OCI-M2 (cell line): ENCODE results near the gene AMH.

Experiments used
- DNase-seq: peaks from one replicate; lab custom pipeline; 2025; ENCODE audit not compliant: unreplicated experiment; lab: John Stamatoyannopoulos, UW

Gene AMH

GRCh38 chr19:2283835-2284507, 34.8 kb downstream of the AMH start:
- DNase-seq = no peak

- no peak for DNase-seq
These were observed 37.4 kb downstream of the AMH start for GRCh38 chr19:2286402-2287140.

- no peak for DNase-seq
These were observed 38.6 kb downstream of the AMH start for GRCh38 chr19:2287585-2288337.

- no peak for DNase-seq
These were observed 39.3 kb downstream of the AMH start for GRCh38 chr19:2288338-2288817.

GRCh38 chr19:2288818-2289713, 39.9 kb downstream of the AMH start:
- no peak for DNase-seq

GRCh38 chr19:2289714-2290435, 40.8 kb downstream of the AMH start:
- DNase-seq = no peak

GRCh38 chr19:2290441-2291184, 41.5 kb downstream of the AMH start:
- no peak for DNase-seq

GRCh38 chr19:2291185-2291751, 42.1 kb downstream of the AMH start:
- no peak for DNase-seq

GRCh38 chr19:2294687-2295335, 45.7 kb downstream of the AMH start:
- no peak for DNase-seq

GRCh38 chr19:2296141-2296540, 47.0 kb downstream of the AMH start:
- DNase-seq = no peak

- no peak for DNase-seq
These were observed 51.4 kb downstream of the AMH start for GRCh38 chr19:2300533-2300932.
